ENCODE results near the gene ZER1. TPM values are rescaled to one million over a fixed set of nuclear protein-coding genes. Genes with fewer than 3 reads are reported as not detected.

The ZER1 gene
- polyA plus RNA-seq, 3 donors, result 16.1 to 25.6 (median 18.0) TPM

DNA sequence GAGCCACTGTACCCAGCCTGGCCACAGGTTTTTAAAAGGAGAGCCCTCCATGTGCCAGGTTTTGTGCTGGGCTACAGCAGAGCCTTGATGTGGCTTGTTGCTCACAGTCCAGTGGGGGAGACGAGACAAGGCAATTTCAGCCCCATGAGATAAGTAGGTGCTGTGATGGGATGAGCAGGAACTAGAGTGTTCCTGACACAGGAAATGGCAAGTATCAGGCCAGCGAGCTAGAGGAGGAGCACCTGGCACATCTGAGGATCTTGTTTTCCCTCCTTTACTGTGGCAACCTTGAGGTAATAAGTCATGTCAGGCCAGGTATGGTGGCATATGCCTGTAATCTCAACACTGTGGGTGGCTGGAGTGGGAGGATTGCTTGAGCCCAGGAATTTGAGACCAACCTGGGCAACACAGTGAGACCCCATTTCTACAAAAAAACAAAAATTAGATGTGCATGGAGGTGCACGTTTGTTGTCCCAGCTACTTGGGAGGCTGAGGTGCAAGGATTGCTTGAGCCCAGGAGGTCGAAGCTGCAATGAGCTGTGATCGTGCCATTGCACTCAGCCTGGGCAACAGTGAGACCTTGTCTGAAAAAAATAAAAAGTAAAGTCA lies 44.0 kb downstream of the ZER1 start:
- Mint-ChIP-seq H3K27ac (peak overlapping the region in 2 of 7 donors; percentile 3 to 40), H3K27me3 (ENCODE audit: low read depth in 3 of 3) (peaks cover 0 to 2% (median 1%) of the 10 kb centered on the region in 3 donors), H3K9me3 (peaks cover 0 to 3% (median 0%) of the 10 kb centered on the region in 7 donors), H3K4me3 (no peak overlapping the region), H3K4me1 (peaks cover 21% of the 10 kb centered on the region), H3K36me3 (peaks cover 10 to 25% of the 10 kb centered on the region in 2 donors)
- no peaks in the 10 kb centered on the region for H3K9me3 ChIP-seq (replicated peaks in 1 of 2; ENCODE audit: control insufficient read depth in 1 of 2, insufficient read depth in 1 of 2, low read length in 2 of 2)
- intact Hi-C loops (cut with micrococcal nuclease), result loop anchor here in 1 of 2 donors (10.0 kb wide), 1 partner anchor 217 kb away; the partner anchor contains the start of genes DOLK and NUP188
- no peak overlapping the region for H2AFZ ChIP-seq (ENCODE audit: insufficient read depth, low read depth, low read length, poor library complexity, severe bottlenecking)
- no peak for DNase-seq
- no peaks in the 10 kb centered on the region for H4K20me1 ChIP-seq (ENCODE audit: insufficient read depth, low read length)
- no peak overlapping the region for H3K4me3 ChIP-seq (replicated peaks in 1 of 3; ENCODE audit: low read depth in 2 of 3, low read length in 3 of 3)
- H3K36me3 ChIP-seq (replicated peaks in 1 of 2; ENCODE audit: control insufficient read depth in 1 of 2, insufficient read depth in 2 of 2, low read length in 2 of 2), result peaks cover 6 to 13% of the 10 kb centered on the region in 2 donors
- H3K27me3 ChIP-seq (ENCODE audit: control insufficient read depth in 2 of 2, insufficient read depth in 2 of 2, low read length in 2 of 2), result no peaks in the 10 kb centered on the region
- peaks cover 12% of the 10 kb centered on the region for H3K79me2 ChIP-seq (ENCODE audit: insufficient read depth, low read length)
- H3K9ac ChIP-seq (ENCODE audit: insufficient read depth, low read length, poor library complexity, severe bottlenecking), result no peak overlapping the region
- 81% methylated on average over 4 of the region's 5 CpGs for WGBS (ENCODE audit: insufficient coverage)
- TF ChIP-seq, protein P1, sequence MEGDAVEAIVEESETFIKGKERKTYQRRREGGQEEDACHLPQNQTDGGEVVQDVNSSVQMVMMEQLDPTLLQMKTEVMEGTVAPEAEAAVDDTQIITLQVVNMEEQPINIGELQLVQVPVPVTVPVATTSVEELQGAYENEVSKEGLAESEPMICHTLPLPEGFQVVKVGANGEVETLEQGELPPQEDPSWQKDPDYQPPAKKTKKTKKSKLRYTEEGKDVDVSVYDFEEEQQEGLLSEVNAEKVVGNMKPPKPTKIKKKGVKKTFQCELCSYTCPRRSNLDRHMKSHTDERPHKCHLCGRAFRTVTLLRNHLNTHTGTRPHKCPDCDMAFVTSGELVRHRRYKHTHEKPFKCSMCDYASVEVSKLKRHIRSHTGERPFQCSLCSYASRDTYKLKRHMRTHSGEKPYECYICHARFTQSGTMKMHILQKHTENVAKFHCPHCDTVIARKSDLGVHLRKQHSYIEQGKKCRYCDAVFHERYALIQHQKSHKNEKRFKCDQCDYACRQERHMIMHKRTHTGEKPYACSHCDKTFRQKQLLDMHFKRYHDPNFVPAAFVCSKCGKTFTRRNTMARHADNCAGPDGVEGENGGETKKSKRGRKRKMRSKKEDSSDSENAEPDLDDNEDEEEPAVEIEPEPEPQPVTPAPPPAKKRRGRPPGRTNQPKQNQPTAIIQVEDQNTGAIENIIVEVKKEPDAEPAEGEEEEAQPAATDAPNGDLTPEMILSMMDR (IDR thresholded peaks at IDR 0.05), result no peak
- H3K4me2 ChIP-seq (replicated peaks; ENCODE audit: extremely low read depth, low read length, poor library complexity, severe bottlenecking), result no peak overlapping the region
- H3K27ac ChIP-seq (ENCODE audit: low read depth in 1 of 2, low read length in 2 of 2), result no peak overlapping the region
- H3K4me1 ChIP-seq (ENCODE audit: control insufficient read depth in 1 of 2, insufficient read depth in 2 of 2, low read length in 2 of 2), result peaks cover 15 to 21% of the 10 kb centered on the region in 2 donors

DNA sequence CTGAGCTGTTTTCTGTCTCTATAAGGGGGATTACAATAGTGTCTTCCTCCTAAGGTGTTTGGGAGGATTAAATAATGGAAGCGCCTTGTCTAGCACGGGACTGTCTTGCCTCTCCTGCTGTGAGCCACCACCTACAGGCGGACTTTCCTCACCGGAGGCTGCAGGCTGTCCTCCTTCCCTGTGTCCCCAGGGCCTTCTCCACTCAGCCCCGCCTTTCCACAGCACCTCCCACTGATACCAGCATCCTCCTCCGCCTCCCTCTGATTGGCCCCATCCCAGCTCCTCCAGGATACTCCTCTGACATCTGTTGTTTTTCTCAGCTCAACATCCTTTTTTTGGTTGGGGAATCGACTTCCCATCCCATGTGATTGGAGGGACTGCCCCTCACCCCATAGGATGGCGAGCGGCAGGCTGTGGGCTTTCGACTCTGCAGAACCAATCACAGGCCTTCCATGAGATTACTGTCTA lies 46.9 kb downstream of the ZER1 start:
- H3K4me1 ChIP-seq (ENCODE audit: control insufficient read depth in 1 of 2, insufficient read depth in 2 of 2, low read length in 2 of 2), result peaks cover 15 to 23% of the 10 kb centered on the region in 2 donors
- no peaks in the 10 kb centered on the region for H3K27me3 ChIP-seq (ENCODE audit: control insufficient read depth in 2 of 2, insufficient read depth in 2 of 2, low read length in 2 of 2)
- peak overlapping the region; percentile 87 to 90 for H3K4me3 Mint-ChIP-seq
- H3K36me3 ChIP-seq (replicated peaks in 1 of 2; ENCODE audit: control insufficient read depth in 1 of 2, insufficient read depth in 2 of 2, low read length in 2 of 2), result peaks cover 17 to 26% of the 10 kb centered on the region in 2 donors
- no peaks in the 10 kb centered on the region for H4K20me1 ChIP-seq (ENCODE audit: insufficient read depth, low read length)
- H2AFZ ChIP-seq (ENCODE audit: insufficient read depth, low read depth, low read length, poor library complexity, severe bottlenecking), result peak overlapping the region; percentile 99
- H3K27me3 Mint-ChIP-seq (ENCODE audit: low read depth in 3 of 3), result peaks cover 0 to 3% (median 2%) of the 10 kb centered on the region in 3 donors
- peak overlapping the region; percentile 51 to 89 (median 82) for H3K27ac Mint-ChIP-seq
- intact Hi-C loops (cut with micrococcal nuclease), result loop anchor here in 1 of 2 donors (10.0 kb wide), 1 partner anchor 220 kb away; the partner anchor contains the start of genes DOLK and NUP188
- H3K9ac ChIP-seq (ENCODE audit: insufficient read depth, low read length, poor library complexity, severe bottlenecking), result peak overlapping the region; percentile 84
- H3K4me2 ChIP-seq (replicated peaks; ENCODE audit: extremely low read depth, low read length, poor library complexity, severe bottlenecking), result peak overlapping the region; percentile 85
- TF ChIP-seq, protein P1 (IDR thresholded peaks at IDR 0.05), result no peak
- DNase-seq, result peak; percentile 18 to 46 (median 43)
- peaks cover 11 to 27% of the 10 kb centered on the region in 2 donors for H3K36me3 Mint-ChIP-seq
- WGBS (ENCODE audit: insufficient coverage), result 62% methylated on average over 2 of the region's 10 CpGs
- peak overlapping the region; percentile 80 to 96 (median 91) for H3K4me3 ChIP-seq (replicated peaks in 1 of 3; ENCODE audit: low read depth in 2 of 3, low read length in 3 of 3)
- H3K4me1 Mint-ChIP-seq, result peaks cover 27% of the 10 kb centered on the region
- H3K27ac ChIP-seq (ENCODE audit: low read depth in 1 of 2, low read length in 2 of 2), result peak overlapping the region in 1 of 2 donors; percentile 78
- H3K9me3 Mint-ChIP-seq, result peaks cover 0 to 3% (median 0%) of the 10 kb centered on the region in 7 donors
- peaks cover 12% of the 10 kb centered on the region for H3K79me2 ChIP-seq (ENCODE audit: insufficient read depth, low read length)
- no peaks in the 10 kb centered on the region for H3K9me3 ChIP-seq (replicated peaks in 1 of 2; ENCODE audit: control insufficient read depth in 1 of 2, insufficient read depth in 1 of 2, low read length in 2 of 2)

Data from CD14-positive monocyte (primary cell).